Stomach (tissue), 9 donors: Measurements from ENCODE around the gene NDUFA3. TPM values are rescaled to one million over a fixed set of nuclear protein-coding genes. Genes with fewer than 3 reads are reported as not detected.

Experiments used
- DNase-seq, 2 donors: peaks; one replicate each; pipeline versions ENCODE4 v3.0.0 to v3.0.0-alpha.2; 2013 to 2019
- H3K27ac ChIP-seq, 5 donors: fragments of 200-600 bp in 4 of 5; sonication (generic) in 4 of 5; one replicate each; pipeline ENCODE4 v1.5.1; 2013 to 2019; ENCODE audit warnings: mild to moderate bottlenecking in 1 of 5, moderate library complexity in 1 of 5
- H3K27me3 ChIP-seq, 3 donors: fragments of 200-600 bp; sonication (generic); one replicate each; pipeline ENCODE4 v1.5.1; 2017 to 2019; ENCODE audit warnings: mixed run types in 1 of 3
- H3K36me3 ChIP-seq, 4 donors: fragments of 200-600 bp; sonication (generic); 1 replicate in 3 of 4; 2 replicates in 1 of 4; pipeline ENCODE4 v1.5.1; 2016 to 2019
- H3K4me1 ChIP-seq, 4 donors: fragments of 200-600 bp; sonication (generic); one replicate each; pipeline ENCODE4 v1.5.1; 2016 to 2019
- H3K4me3 ChIP-seq, 4 donors: fragments of 200-600 bp; sonication (generic) in 3 of 4; one replicate each; pipeline ENCODE4 v1.5.1; 2016 to 2019; ENCODE audit warnings: mild to moderate bottlenecking in 1 of 4
- H3K9me3 ChIP-seq, 4 donors: fragments of 200-600 bp; sonication (generic); one replicate each; pipeline ENCODE4 v1.5.1; 2016 to 2019
- CTCF ChIP-seq, 7 experiments: fragments of 450-650 bp in 4 of 7; fragments of 200-600 bp in 3 of 7; sonication (generic) in 3 of 7; IDR thresholded peaks; one replicate each; pipeline ENCODE4 v1.5.1; 2016 to 2019; ENCODE audit warnings: antibody characterized with exemption in 7 of 7, control low read depth in 2 of 7, mild to moderate bottlenecking in 1 of 7
- EP300 ChIP-seq: sonication (generic); formaldehyde crosslinking; IDR thresholded peaks from one replicate; pipeline ENCODE4 v1.6.1; 2017; ENCODE audit warnings: antibody characterized with exemption
- POLR2A ChIP-seq, 4 donors: fragments of 450-650 bp; IDR thresholded peaks; one replicate each; pipeline ENCODE4 v1.6.1; 2016; ENCODE audit warnings: antibody characterized with exemption in 4 of 4, control low read depth in 2 of 4, mild to moderate bottlenecking in 1 of 4, moderate library complexity in 1 of 4
- POLR2AphosphoS5 ChIP-seq, 3 donors: sonication (generic); formaldehyde crosslinking; IDR thresholded peaks; one replicate each; pipeline ENCODE4 v1.6.1; 2016; ENCODE audit warnings: antibody characterized with exemption in 3 of 3
- WGBS, 5 donors: extraction: QIAGEN DNeasy Blood & Tissue Kit in 3 of 5; methylation state at CpG; one replicate each; pipeline versions ENCODE4 v1.1.5 to v1.1.7; 2013 to 2018; 5-methylcytosine and 5-hydroxymethylcytosine counted together
- intact Hi-C: fragments of 100-400 bp; cut with DNase I; formaldehyde crosslinking; loops from one replicate; pipeline ENCODE4 v1.15.1; 2023; ENCODE audit warnings: low total_unique reads
- polyA plus RNA-seq, 3 donors: library from polyadenylated mRNA; stranded (reverse); fragments of 200-250 nt; gene quantifications; one replicate each; pipeline ENCODE4 v1.2.3, GENCODE V29; 2013
- total RNA-seq, 5 donors: library from RNA; depleted of rRNA; stranded (reverse); fragments of >200 nt; gene quantifications; one replicate each; pipeline versions ENCODE4 v1.1.0 to v1.2.3, GENCODE V29; 2014 to 2016
- donor health status: healthy with polysubstance abuse.
- donor health status: Bipolar disorder and iron deficiency.
- donor health status: healthy.

Gene NDUFA3
- total and polyA plus RNA-seq, 8 donors = 7.0 to 401 (median 253) TPM; not detected in 1

GRCh38 chr19:54107876-54108490 is 5.3 kb downstream of the NDUFA3 start:
- peaks cover 52 to 78% (median 78%) of the 10 kb centered on the region in 4 donors for H3K36me3 ChIP-seq
- H3K27me3 ChIP-seq = no peaks in the 10 kb centered on the region
- TF ChIP-seq EP300 (no peak), POLR2AphosphoS5 (IDR thresholded peaks at IDR 0.05) (no peak)
- H3K9me3 ChIP-seq = no peaks in the 10 kb centered on the region
- intact Hi-C loops = no loop called here
- H3K4me3 ChIP-seq = no peak overlapping the region
- DNase-seq = no peak
- WGBS, 5 donors = 69 to 79% (median 77%) methylated on average over 18 to 21 of the region's 21 CpGs
- H3K27ac ChIP-seq = no peak overlapping the region
- peaks cover 10 to 21% (median 16%) of the 10 kb centered on the region in 4 donors for H3K4me1 ChIP-seq

- TF ChIP-seq POLR2AphosphoS5 (IDR thresholded peaks at IDR 0.05) = no peak
- no peak for TF ChIP-seq EP300
- no peak overlapping the region for H3K27ac ChIP-seq
- no peak for DNase-seq
- peaks cover 52 to 78% (median 78%) of the 10 kb centered on the region in 4 donors for H3K36me3 ChIP-seq
- WGBS, 5 donors = 69 to 75% (median 72%) methylated on average over 7 of the region's 7 CpGs
- H3K9me3 ChIP-seq = no peaks in the 10 kb centered on the region
- H3K4me1 ChIP-seq = peaks cover 6 to 21% (median 11%) of the 10 kb centered on the region in 4 donors
- intact Hi-C loops = no loop called here
- no peak overlapping the region for H3K4me3 ChIP-seq
- H3K27me3 ChIP-seq = no peaks in the 10 kb centered on the region
These were observed 5.8 kb downstream of the NDUFA3 start for GRCh38 chr19:54108496-54108895.

- peaks cover 11 to 21% (median 12%) of the 10 kb centered on the region in 4 donors for H3K4me1 ChIP-seq
- H3K36me3 ChIP-seq = peaks cover 52 to 78% (median 75%) of the 10 kb centered on the region in 4 donors
- DNase-seq = peak in 1 of 2 donors; percentile 13
- H3K27me3 ChIP-seq = no peaks in the 10 kb centered on the region
- intact Hi-C loops = no loop called here
- H3K9me3 ChIP-seq = no peaks in the 10 kb centered on the region
- no peak overlapping the region for H3K27ac ChIP-seq
- no peak overlapping the region for H3K4me3 ChIP-seq
- 70 to 82% (median 77%) methylated on average over 6 of the region's 6 CpGs for WGBS, 5 donors
- TF ChIP-seq CTCF (IDR thresholded peaks at IDR 0.05) (no peak), EP300 (no peak), POLR2AphosphoS5 (IDR thresholded peaks at IDR 0.05) (no peak), POLR2A (IDR thresholded peaks at IDR 0.05) (no peak)
These were observed 7.0 kb downstream of the NDUFA3 start for GRCh38 chr19:54109651-54110050.

GRCh38 chr19:54114340-54115108 is 11.9 kb downstream of the NDUFA3 start:
- DNase-seq = peak; percentile 48 to 74
- Histone ChIP-seq H3K36me3 (peaks cover 20 to 50% (median 48%) of the 10 kb centered on the region in 4 donors), H3K4me3 (peak overlapping the region; percentile 61 to 93 (median 88)), H3K4me1 (peaks cover 22 to 36% (median 31%) of the 10 kb centered on the region in 4 donors), H3K9me3 (no peaks in the 10 kb centered on the region), H3K27ac (peak overlapping the region; percentile 3 to 96 (median 92)), H3K27me3 (no peaks in the 10 kb centered on the region)
- WGBS, 5 donors = 8 to 12% (median 10%) methylated on average over 24 to 28 of the region's 28 CpGs
- no peak for TF ChIP-seq CTCF (IDR thresholded peaks at IDR 0.05)
- TF ChIP-seq POLR2AphosphoS5 (IDR thresholded peaks at IDR 0.05) = no peak
- TF ChIP-seq POLR2A (IDR thresholded peaks at IDR 0.05) = no peak
- TF ChIP-seq EP300 = no peak
- intact Hi-C loops = no loop called here

GRCh38 chr19:54115109-54116063 is 12.7 kb downstream of the NDUFA3 start, which contains the start of the genes PRPF31 and TFPT:
TSS of gene PRPF31 (plus strand) at chr19:54115754. CDS start at chr19:54118279, 2,525 bp downstream.
TSS of gene TFPT (minus strand) at chr19:54115657. CDS start at chr19:54115269, 388 bp downstream.
- Histone ChIP-seq H3K4me1 (peaks cover 22 to 36% (median 31%) of the 10 kb centered on the region in 4 donors), H3K9me3 (no peaks in the 10 kb centered on the region), H3K4me3 (peak within 1 kb of the TSS; percentile 61 to 93 (median 88)), H3K36me3 (peaks cover 18 to 50% (median 48%) of the 10 kb centered on the region in 4 donors), H3K27me3 (no peaks in the 10 kb centered on the region), H3K27ac (peak within 1 kb of the TSS; percentile 88 to 96 (median 93))
- intact Hi-C loops = no loop called here
- peak in 1 of 7 experiments; percentile 16 for TF ChIP-seq CTCF (IDR thresholded peaks at IDR 0.05)
- TF ChIP-seq EP300 = no peak
- peak in 2 of 4 donors; percentile 28 to 64 for TF ChIP-seq POLR2A (IDR thresholded peaks at IDR 0.05)
- TF ChIP-seq POLR2AphosphoS5 (IDR thresholded peaks at IDR 0.05) = peak; percentile 79 to 96 (median 87)
- WGBS, 5 donors = 0 to 1% (median 0%) methylated on average over 60 of the region's 60 CpGs
- peak; percentile 98 to 99 for DNase-seq
